ENCODE results near the gene PXT1. TPM values are rescaled to one million over a fixed set of nuclear protein-coding genes. Genes with fewer than 3 reads are reported as not detected.
"Not testable (repeated sequence)": the region's sequence is repeated elsewhere in the genome, so short reads cannot be mapped to it uniquely, and the experiment has no call there.

PXT1 gene
- total RNA-seq, 1 donor: 0.43 TPM

DNA sequence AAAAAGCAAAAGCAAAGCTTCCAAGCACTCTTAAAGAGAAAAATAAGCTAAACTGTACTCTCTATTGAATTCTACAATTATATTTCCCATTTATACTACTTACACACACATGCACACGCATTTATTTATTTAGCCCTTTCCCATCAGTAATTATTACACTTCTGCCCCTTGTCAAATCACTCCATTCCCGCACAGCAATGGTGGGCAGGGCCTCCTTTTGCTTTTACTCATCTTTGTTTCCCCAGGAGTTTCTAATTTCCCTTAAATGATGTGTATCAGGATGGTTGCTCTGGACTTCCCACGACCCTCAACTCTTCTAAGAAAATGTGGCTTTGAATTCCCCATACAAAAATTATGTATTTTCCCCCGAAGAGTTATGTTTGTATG, 19.9 kb downstream of the PXT1 start:
- no peak for DNase-seq (ENCODE audit: low read depth)
- peak overlapping the region; percentile 67 for H3K4me3 ChIP-seq (ENCODE audit: low read depth, low read length)
- TF ChIP-seq, protein P1, sequence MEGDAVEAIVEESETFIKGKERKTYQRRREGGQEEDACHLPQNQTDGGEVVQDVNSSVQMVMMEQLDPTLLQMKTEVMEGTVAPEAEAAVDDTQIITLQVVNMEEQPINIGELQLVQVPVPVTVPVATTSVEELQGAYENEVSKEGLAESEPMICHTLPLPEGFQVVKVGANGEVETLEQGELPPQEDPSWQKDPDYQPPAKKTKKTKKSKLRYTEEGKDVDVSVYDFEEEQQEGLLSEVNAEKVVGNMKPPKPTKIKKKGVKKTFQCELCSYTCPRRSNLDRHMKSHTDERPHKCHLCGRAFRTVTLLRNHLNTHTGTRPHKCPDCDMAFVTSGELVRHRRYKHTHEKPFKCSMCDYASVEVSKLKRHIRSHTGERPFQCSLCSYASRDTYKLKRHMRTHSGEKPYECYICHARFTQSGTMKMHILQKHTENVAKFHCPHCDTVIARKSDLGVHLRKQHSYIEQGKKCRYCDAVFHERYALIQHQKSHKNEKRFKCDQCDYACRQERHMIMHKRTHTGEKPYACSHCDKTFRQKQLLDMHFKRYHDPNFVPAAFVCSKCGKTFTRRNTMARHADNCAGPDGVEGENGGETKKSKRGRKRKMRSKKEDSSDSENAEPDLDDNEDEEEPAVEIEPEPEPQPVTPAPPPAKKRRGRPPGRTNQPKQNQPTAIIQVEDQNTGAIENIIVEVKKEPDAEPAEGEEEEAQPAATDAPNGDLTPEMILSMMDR (IDR thresholded peaks at IDR 0.05; ENCODE audit: insufficient read depth, low read depth, low read length): no peak

DNA sequence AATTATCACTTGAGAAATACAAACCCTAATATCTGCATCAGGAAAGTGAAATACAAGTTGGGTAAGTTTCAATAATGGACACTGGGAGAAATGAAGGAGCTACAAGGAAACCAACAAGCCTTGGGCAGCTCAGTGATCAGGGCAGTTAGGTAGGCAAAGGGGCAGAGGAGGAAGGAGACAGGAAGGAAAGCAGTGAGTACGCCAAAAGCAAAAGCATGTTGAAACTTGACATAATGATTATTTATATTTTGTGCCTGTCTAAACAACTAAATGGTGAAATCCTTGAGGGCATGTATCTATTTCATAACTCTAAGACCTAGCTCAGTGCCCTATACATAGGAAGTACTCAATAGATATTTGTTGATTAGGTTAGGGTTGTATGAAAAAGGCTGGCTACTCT, 23.3 kb downstream of the PXT1 start:
- TF ChIP-seq, protein P1 (IDR thresholded peaks at IDR 0.05; ENCODE audit: insufficient read depth, low read depth, low read length): no peak
- no peak overlapping the region for H3K4me3 ChIP-seq (ENCODE audit: low read depth, low read length)
- peak; percentile 11 for DNase-seq (ENCODE audit: low read depth)

DNA sequence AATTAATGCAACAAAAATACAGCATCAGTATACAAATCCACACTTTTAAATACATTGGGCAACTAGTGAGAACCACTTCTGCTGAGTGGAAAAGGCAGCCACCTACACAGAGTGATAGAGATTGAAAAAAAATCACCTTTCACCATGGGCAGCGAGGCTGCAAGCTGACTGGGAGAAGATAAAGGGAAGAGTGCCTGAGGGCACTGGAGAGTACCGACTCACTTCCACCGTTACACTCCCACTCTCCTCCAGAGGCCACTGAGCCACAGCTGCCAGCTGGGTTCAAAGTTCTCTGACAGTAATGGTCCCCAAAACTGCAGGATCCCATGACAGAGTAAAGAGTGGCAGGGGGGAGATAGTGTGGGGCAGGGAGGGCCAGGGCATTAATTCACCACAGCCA, 24.1 kb downstream of the PXT1 start:
- DNase-seq (ENCODE audit: low read depth): no peak
- TF ChIP-seq, protein P1 (IDR thresholded peaks at IDR 0.05; ENCODE audit: insufficient read depth, low read depth, low read length): no peak
- no peak overlapping the region for H3K4me3 ChIP-seq (ENCODE audit: low read depth, low read length)

DNA sequence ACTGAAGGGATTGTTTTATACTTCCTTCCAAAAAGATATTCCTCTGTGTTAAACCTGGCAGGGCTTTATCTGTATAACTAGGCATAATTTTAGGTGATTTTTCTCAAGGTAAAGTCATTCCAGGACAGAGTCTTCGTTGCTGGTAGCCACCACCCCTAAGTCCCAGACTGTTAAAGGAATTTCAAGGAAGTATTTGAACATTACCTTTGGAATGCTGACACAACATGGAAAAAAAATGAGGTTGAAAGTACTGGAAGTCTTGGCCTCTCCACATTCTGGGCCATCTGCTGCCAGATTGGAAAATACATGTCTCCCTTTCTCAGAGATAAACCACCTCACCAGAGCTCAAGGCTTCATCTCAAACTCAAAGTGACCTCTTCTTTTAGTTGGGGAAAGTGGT, 28.2 kb downstream of the PXT1 start:
- TF ChIP-seq, protein P1 (IDR thresholded peaks at IDR 0.05; ENCODE audit: insufficient read depth, low read depth, low read length): no peak
- DNase-seq (ENCODE audit: low read depth): no peak

DNA sequence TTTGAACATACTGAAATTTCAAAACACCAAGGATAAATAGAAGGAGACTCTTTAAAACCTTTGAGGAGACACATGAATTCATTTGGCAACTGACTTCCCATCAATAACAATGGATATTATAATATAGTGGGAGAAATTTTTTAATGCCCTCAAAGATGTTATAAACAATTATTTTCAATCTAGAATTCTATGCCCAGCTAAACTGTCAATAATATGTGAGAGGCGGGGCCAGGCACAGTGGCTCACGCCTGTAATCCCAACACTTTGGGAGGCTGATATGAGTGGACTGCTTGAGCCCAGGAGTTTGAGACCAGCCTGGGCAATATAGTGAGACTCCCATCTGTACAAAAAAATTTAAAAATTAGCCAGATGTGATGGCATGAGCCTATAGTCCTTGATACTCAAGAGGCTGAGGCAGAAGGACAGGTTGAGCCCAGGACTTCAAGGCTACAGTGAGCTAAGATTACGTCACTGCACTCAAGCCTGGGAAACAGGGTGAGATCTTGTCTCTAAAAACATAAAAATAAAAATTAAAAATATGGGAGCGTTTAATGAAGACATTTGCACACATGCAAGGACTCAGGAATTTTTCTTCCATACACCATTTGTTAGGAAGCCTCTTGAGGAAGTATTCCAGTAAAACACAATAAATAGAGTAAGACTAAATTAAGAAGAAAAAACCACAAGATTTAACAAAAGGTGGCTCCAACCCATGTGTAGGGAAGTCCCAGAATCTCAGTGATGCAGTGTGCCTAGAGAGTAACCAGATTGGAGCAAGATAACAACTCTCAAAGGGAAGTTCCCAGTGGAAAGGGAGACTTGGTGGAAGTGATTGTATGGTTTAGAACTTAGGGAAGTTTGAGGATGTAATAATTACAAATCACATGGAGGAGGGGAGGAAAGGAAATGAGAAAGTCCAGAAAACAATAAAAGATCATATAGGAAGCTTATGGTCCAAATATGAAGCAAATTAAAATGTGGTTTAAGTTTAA, 28.9 kb downstream of the PXT1 start:
- H3K4me3 ChIP-seq (ENCODE audit: low read depth, low read length): no peak overlapping the region
- TF ChIP-seq, protein P1 (IDR thresholded peaks at IDR 0.05; ENCODE audit: insufficient read depth, low read depth, low read length): no peak
- DNase-seq (ENCODE audit: low read depth): no peak

More for the DNA sequence above, 28.2 kb downstream of the PXT1 start:
- H3K4me3 ChIP-seq (ENCODE audit: low read depth, low read length): no peak overlapping the region

DNA sequence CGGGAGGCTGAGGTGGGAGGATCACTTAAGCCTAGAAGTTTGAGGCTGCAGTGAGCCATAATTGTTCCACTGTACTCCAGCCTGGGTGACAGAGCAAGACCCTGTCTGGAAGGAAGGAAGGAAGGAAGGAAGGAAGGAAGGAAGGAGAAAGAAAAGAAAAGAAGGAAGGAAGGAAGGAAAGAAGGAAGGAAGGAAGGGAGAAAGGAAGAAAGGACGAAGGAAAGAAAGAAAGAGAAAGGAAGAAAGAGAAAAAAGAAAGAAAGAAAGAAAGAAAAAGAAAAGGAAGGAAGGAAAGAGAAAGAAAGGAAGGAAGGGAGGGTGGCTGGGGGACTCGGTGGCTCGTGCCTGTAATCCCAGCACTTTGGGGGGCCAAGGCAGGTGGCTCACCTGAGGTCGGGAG, 32.9 kb downstream of the PXT1 start:
- H3K4me3 ChIP-seq (ENCODE audit: low read depth, low read length); DNase-seq (ENCODE audit: low read depth): not testable (repeated sequence)

DNA sequence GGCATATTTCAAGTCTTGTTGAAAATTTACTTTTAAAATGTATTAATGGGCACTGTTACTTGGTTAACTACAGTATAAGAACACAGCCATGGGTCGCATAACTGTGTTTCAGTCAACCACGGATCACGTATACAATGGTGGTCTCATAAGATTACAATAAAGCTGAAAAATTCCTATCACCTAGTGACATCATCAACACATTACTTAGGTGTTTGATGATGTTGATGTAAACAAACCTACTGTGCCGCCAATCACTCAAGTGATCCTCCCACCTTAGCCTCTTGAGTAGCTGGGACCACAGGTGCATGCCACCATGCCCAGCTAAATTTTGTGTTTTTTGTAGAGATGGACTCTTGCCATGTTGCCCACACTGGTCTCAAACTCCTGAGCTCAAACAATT, 38.5 kb downstream of the PXT1 start:
- no peak overlapping the region for H3K4me3 ChIP-seq (ENCODE audit: low read depth, low read length)
- no peak for DNase-seq (ENCODE audit: low read depth)
- TF ChIP-seq, protein P1 (IDR thresholded peaks at IDR 0.05; ENCODE audit: insufficient read depth, low read depth, low read length): no peak

Data from fibroblast of villous mesenchyme (primary cell).